Fibroblast of lung (primary cell): Measurements from ENCODE around the gene PLCG2. TPM values are rescaled to one million over a fixed set of nuclear protein-coding genes. Genes with fewer than 3 reads are reported as not detected.

ENCODE experiments used
- DNase-seq, 2 donors: peaks; one replicate each; pipeline versions ENCODE4 v3.0.0 to v3.0.0-alpha.2; 2010; ENCODE audit warnings: low read depth in 2 of 2
- H2AFZ ChIP-seq: 2 replicates; pipeline ENCODE4 v1.5.1; 2012; ENCODE audit warnings: low read length, control low read depth, inconsistent platforms
- H3K27ac ChIP-seq: 2 replicates; pipeline ENCODE4 v1.5.1; 2011; ENCODE audit warnings: low read length, control low read depth; ENCODE audit not compliant: insufficient read depth
- H3K27me3 ChIP-seq: 2 replicates; pipeline ENCODE4 v1.5.1; 2011; ENCODE audit warnings: mild to moderate bottlenecking, low read length; ENCODE audit not compliant: control insufficient read depth, insufficient read depth
- H3K36me3 ChIP-seq: 2 replicates; pipeline ENCODE4 v1.5.1; 2011; ENCODE audit warnings: low read length; ENCODE audit not compliant: control insufficient read depth, insufficient read depth
- H3K4me1 ChIP-seq: 2 replicates; pipeline ENCODE4 v1.5.1; 2011; ENCODE audit warnings: low read length; ENCODE audit not compliant: control insufficient read depth, insufficient read depth; ENCODE audit errors: extremely low read depth
- H3K4me2 ChIP-seq: 2 replicates; pipeline ENCODE4 v1.5.1; 2011; ENCODE audit warnings: low read length, control low read depth; ENCODE audit not compliant: insufficient read depth; ENCODE audit errors: extremely low read depth
- H3K4me3 ChIP-seq, 4 experiments: fragments of 200-600 bp in 1 of 4; sonication (generic) in 1 of 4; replicated peaks in 1 of 4; 2 replicates each; pipeline ENCODE4 v1.5.1; 2011 to 2016; ENCODE audit warnings: low read length in 4 of 4, low read depth in 3 of 4, mild to moderate bottlenecking in 3 of 4, control low read depth in 2 of 4, inconsistent platforms in 1 of 4, mixed read lengths in 1 of 4; ENCODE audit not compliant: insufficient read depth in 1 of 4; ENCODE audit errors: control extremely low read depth in 1 of 4
- H3K79me2 ChIP-seq: 2 replicates; pipeline ENCODE4 v1.5.1; 2012; ENCODE audit warnings: mild to moderate bottlenecking, low read length, inconsistent platforms; ENCODE audit not compliant: control insufficient read depth, insufficient read depth
- H3K9ac ChIP-seq: 2 replicates; pipeline ENCODE4 v1.5.1; 2011; ENCODE audit warnings: mild to moderate bottlenecking, low read length, control low read depth; ENCODE audit not compliant: insufficient read depth
- H3K9me3 ChIP-seq: 2 replicates; pipeline ENCODE4 v1.5.1; 2012; ENCODE audit warnings: low read depth, low read length; ENCODE audit not compliant: control insufficient read depth, insufficient read depth
- H4K20me1 ChIP-seq: 2 replicates; pipeline ENCODE4 v1.5.1; 2011; ENCODE audit warnings: low read length; ENCODE audit not compliant: control insufficient read depth, insufficient read depth; ENCODE audit errors: extremely low read depth
- CTCF ChIP-seq, 2 donors: IDR thresholded peaks in 1 of 2; conservative IDR thresholded peaks in 1 of 2; 1 replicate in 1 of 2; 2 replicates in 1 of 2; pipeline ENCODE4 v1.5.1; 2011 to 2012; ENCODE audit warnings: low read length in 2 of 2, control low read depth in 1 of 2, inconsistent platforms in 1 of 2, low read depth in 1 of 2, mild to moderate bottlenecking in 1 of 2
- EZH2 ChIP-seq: IDR thresholded peaks from 2 replicates; pipeline ENCODE4 v1.5.1; 2012; ENCODE audit warnings: low read length, control low read depth, mild to moderate bottlenecking; ENCODE audit errors: missing control alignments
- polyA plus RNA-seq, 2 donors: library from polyadenylated mRNA; depleted of rRNA in 1 of 2; stranded (reverse) in 1 of 2; unstranded in 1 of 2; fragments of >200 nt; gene quantifications; 2 replicates each; pipeline ENCODE4 v1.2.1, GENCODE V29; 2011 to 2012; ENCODE audit warnings: missing spikeins in 1 of 2
- total RNA-seq: library from RNA; depleted of rRNA; stranded (reverse); fragments of >200 nt; gene quantifications from 2 replicates; pipeline ENCODE4 v1.2.1, GENCODE V29; 2014

PLCG2 gene
- total and polyA plus RNA-seq, 2 donors (not counting 1 experiment from before 2014, with no cell fraction given) = 0.53 to 0.66 TPM

GRCh38 chr16:81929841-81930240, 150.8 kb downstream of the PLCG2 start:
- H2AFZ ChIP-seq = no peak overlapping the region
- no peaks in the 10 kb centered on the region for H4K20me1 ChIP-seq
- no peaks in the 10 kb centered on the region for H3K9me3 ChIP-seq
- H3K4me2 ChIP-seq = no peak overlapping the region
- no peak overlapping the region for H3K9ac ChIP-seq
- no peak overlapping the region for H3K4me3 ChIP-seq
- H3K79me2 ChIP-seq = no peaks in the 10 kb centered on the region
- H3K4me1 ChIP-seq = no peaks in the 10 kb centered on the region
- no peak overlapping the region for H3K27ac ChIP-seq
- DNase-seq = no peak
- no peak for TF ChIP-seq CTCF (conservative IDR thresholded peaks at IDR 0.05 in 1 of 2, IDR thresholded peaks at IDR 0.05 in 1 of 2; ENCODE audit: low read depth in 1 of 2, low read length in 2 of 2)
- no peak for TF ChIP-seq EZH2
- H3K36me3 ChIP-seq = no peaks in the 10 kb centered on the region
- peaks cover 3% of the 10 kb centered on the region for H3K27me3 ChIP-seq

- Histone ChIP-seq H4K20me1 (no peaks in the 10 kb centered on the region), H3K79me2 (no peaks in the 10 kb centered on the region), H3K27ac (no peak overlapping the region), H2AFZ (no peak overlapping the region), H3K4me3 (no peak overlapping the region), H3K27me3 (peaks cover 6% of the 10 kb centered on the region), H3K4me2 (no peak overlapping the region), H3K9me3 (no peaks in the 10 kb centered on the region), H3K4me1 (no peaks in the 10 kb centered on the region), H3K36me3 (no peaks in the 10 kb centered on the region), H3K9ac (no peak overlapping the region)
- TF ChIP-seq EZH2 = no peak
- no peak for TF ChIP-seq CTCF (conservative IDR thresholded peaks at IDR 0.05 in 1 of 2, IDR thresholded peaks at IDR 0.05 in 1 of 2; ENCODE audit: low read depth in 1 of 2, low read length in 2 of 2)
- DNase-seq = no peak
Observed at GRCh38 chr16:81931927-81932326, 152.8 kb downstream of the PLCG2 start.

- no peak overlapping the region for H3K4me2 ChIP-seq
- H3K9me3 ChIP-seq = no peaks in the 10 kb centered on the region
- no peak for DNase-seq
- no peaks in the 10 kb centered on the region for H4K20me1 ChIP-seq
- no peaks in the 10 kb centered on the region for H3K4me1 ChIP-seq
- no peak overlapping the region for H2AFZ ChIP-seq
- H3K9ac ChIP-seq = no peak overlapping the region
- H3K27me3 ChIP-seq = peaks cover 6% of the 10 kb centered on the region
- no peak overlapping the region for H3K4me3 ChIP-seq
- no peaks in the 10 kb centered on the region for H3K36me3 ChIP-seq
- TF ChIP-seq CTCF (conservative IDR thresholded peaks at IDR 0.05 in 1 of 2, IDR thresholded peaks at IDR 0.05 in 1 of 2; ENCODE audit: low read depth in 1 of 2, low read length in 2 of 2) (no peak), EZH2 (no peak)
- H3K79me2 ChIP-seq = no peaks in the 10 kb centered on the region
- no peak overlapping the region for H3K27ac ChIP-seq
Observed at GRCh38 chr16:81932668-81933067, 153.6 kb downstream of the PLCG2 start.
